ENCODE results near the gene FAM162B.
"Not testable (repeated sequence)": the region's sequence is repeated elsewhere in the genome, so short reads cannot be mapped to it uniquely, and the experiment has no call there.

The FAM162B gene

GRCh38 chr6:116726947-116727346, 38.6 kb downstream of the FAM162B start:
- DNase-seq (ENCODE audit: low read depth): no peak

GRCh38 chr6:116714761-116715160, 50.8 kb downstream of the FAM162B start:
- no peak for DNase-seq (ENCODE audit: low read depth)

GRCh38 chr6:116714296-116714695, 51.2 kb downstream of the FAM162B start:
- DNase-seq (ENCODE audit: low read depth): no peak

- DNase-seq (ENCODE audit: low read depth): no peak
Measured at GRCh38 chr6:116705917-116706316, 59.6 kb downstream of the FAM162B start.

DNA sequence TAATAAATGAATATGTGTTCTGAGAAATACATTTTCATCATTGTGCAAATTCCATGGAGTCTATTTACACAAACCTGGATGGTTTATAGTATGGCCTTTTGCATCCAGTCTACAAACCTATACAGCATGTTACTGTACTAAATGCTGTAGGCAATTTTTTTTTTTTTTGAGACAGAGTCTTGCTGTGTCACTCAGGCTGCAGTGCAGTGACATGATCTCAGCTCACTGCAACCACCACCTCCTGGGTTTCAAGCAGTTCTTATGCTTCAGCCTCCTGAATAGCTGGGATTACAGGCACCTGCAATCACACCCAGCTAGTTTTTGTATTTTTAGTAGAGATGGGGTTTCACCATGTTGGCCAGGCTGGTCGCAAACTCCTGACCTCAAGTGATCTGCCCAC, 61.6 kb downstream of the FAM162B start:
- DNase-seq (ENCODE audit: low read depth): not testable (repeated sequence)

Measured in activated T-helper 9 cell treated with anti-CD3 and anti-CD28 coated beads, Interleukin-2, amount 50 U/mL, for 16 hours (primary cell).